ENCODE measurements around the gene RDH5. TPM values are rescaled to one million over a fixed set of nuclear protein-coding genes. Genes with fewer than 3 reads are reported as not detected.

Gene RDH5
- polyA plus RNA-seq, 1 of the 3 experiments (the other 2 are of a cell fraction) = 5.2 TPM

DNA sequence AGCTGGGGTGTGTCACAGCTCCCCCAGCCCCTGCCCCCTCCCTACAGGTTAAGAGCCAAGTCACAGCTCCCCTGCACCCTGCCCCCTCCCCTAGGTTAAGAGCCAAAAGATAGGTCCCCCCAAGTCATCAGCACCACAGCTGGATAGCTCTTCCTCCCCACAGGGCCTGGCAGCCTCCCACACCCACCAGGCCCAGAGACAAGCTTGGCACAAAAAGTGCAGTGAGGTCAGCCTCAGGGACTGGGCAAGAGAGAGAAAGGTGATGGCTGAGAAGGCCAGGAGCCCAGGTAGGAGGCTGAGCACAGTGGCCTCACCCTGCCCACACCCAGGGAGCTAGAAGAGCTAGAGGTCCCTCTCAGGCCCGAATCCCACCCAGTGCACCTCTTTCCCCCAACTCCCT lies 21.2 kb upstream of the RDH5 start:
- TF ChIP-seq EZH2phosphoT487 (IDR thresholded peaks at IDR 0.05; ENCODE audit: borderline replicate concordance, low read depth) (no peak), TAF1 (IDR thresholded peaks at IDR 0.05; ENCODE audit: borderline replicate concordance, low read depth, low read length) (no peak), FOXJ3 (CRISPR knock-in tag; IDR thresholded peaks at IDR 0.05) (no peak)
- Histone ChIP-seq H3K4me1 (ENCODE audit: control insufficient read depth in 1 of 2, insufficient read depth in 2 of 2, low read depth in 1 of 2, low read length in 1 of 2) (peaks cover 0 to 3% of the 10 kb centered on the region in 2 experiments; a peak in 1 of 4 replicates), H2AFZ (ENCODE audit: low read depth) (no peak overlapping the region), H3K9ac (no peak overlapping the region), H3K27ac (ENCODE audit: low read depth in 2 of 2, low read length in 1 of 2) (no peak overlapping the region), H3K9me3 (no peaks in the 10 kb centered on the region), H3K4me3 (ENCODE audit: low read depth in 2 of 2, low read length in 1 of 2) (no peak overlapping the region), H4K20me1 (ENCODE audit: insufficient read depth) (no peaks in the 10 kb centered on the region), H3K27me3 (ENCODE audit: insufficient read depth) (no peaks in the 10 kb centered on the region), H3K36me3 (replicated peaks in 1 of 2; ENCODE audit: control insufficient read depth in 1 of 2, insufficient read depth in 2 of 2, low read length in 1 of 2) (no peaks in the 10 kb centered on the region), H3K79me2 (ENCODE audit: insufficient read depth) (no peaks in the 10 kb centered on the region), H3F3A (replicated peaks; ENCODE audit: insufficient read depth) (no peaks in the 10 kb centered on the region), H3K9me2 (no peaks in the 10 kb centered on the region), H3K4me2 (no peak overlapping the region)
- no peak for DNase-seq
- ChIA-PET POLR2A (no interaction called here), CTCF (interaction anchor here (1.2 to 2.0 kb wide), 2 partner anchors 10 to 52 kb away, joined by 3 to 5 read pairs; no protein-coding TSS in a partner anchor)
- WGBS (ENCODE audit: low lambda C conversion rate) = 20% methylated on average over 1 of the region's 1 CpG

DNA sequence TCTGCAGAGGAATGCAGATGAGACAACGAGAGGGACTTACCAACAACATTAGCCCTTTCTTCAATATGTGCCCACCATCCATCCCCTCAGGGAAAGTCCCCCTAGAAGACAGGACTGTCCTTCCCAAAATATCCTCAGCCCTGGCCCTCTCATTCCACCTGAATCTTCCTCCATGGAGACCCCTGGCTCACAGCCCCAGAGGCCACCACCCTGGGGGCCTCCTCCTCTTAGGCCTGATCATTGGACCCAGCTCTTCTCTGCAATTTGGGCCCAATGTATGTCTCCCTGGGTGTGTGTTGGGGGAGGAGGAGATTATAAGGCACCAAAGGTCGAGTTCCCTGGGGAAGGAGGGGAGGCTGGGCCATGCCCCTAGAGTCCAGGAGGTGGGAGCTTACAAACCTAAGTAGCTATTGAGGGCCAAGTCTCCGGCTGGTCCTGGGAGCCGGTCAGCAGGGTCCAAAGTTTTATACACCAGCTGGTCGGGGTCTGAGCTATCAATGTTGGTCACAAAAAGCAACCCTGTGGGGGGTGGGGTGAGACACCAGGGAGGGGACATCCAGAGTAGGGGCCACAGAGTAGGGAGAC lies 20.6 kb upstream of the RDH5 start:
- Histone ChIP-seq H3K27me3 (ENCODE audit: insufficient read depth) (no peaks in the 10 kb centered on the region), H3K4me1 (ENCODE audit: control insufficient read depth in 1 of 2, insufficient read depth in 2 of 2, low read depth in 1 of 2, low read length in 1 of 2) (peaks cover 0 to 3% of the 10 kb centered on the region in 2 experiments; a peak in 1 of 4 replicates), H3K27ac (ENCODE audit: low read depth in 2 of 2, low read length in 1 of 2) (no peak overlapping the region), H3F3A (replicated peaks; ENCODE audit: insufficient read depth) (no peaks in the 10 kb centered on the region), H3K9me2 (no peaks in the 10 kb centered on the region), H3K9me3 (no peaks in the 10 kb centered on the region), H2AFZ (ENCODE audit: low read depth) (no peak overlapping the region), H3K4me3 (ENCODE audit: low read depth in 2 of 2, low read length in 1 of 2) (no peak overlapping the region), H3K79me2 (ENCODE audit: insufficient read depth) (no peaks in the 10 kb centered on the region), H4K20me1 (ENCODE audit: insufficient read depth) (no peaks in the 10 kb centered on the region), H3K36me3 (replicated peaks in 1 of 2; ENCODE audit: control insufficient read depth in 1 of 2, insufficient read depth in 2 of 2, low read length in 1 of 2) (no peaks in the 10 kb centered on the region), H3K4me2 (no peak overlapping the region), H3K9ac (no peak overlapping the region)
- no peak for TF ChIP-seq SIN3A (IDR thresholded peaks at IDR 0.05; ENCODE audit: borderline replicate concordance, low read depth, low read length)
- ChIA-PET CTCF (interaction anchor here (0.9 to 2.0 kb wide), 3 partner anchors 11 to 53 kb away, joined by 3 to 5 read pairs (median 3); a partner anchor contains a TSS), POLR2A (interaction anchor here (1.0 kb wide), 1 partner anchor 16 kb away, joined by 3 read pairs; the partner anchor contains the start of gene BLOC1S1)
- WGBS (ENCODE audit: low lambda C conversion rate) = 65% methylated on average over 4 of the region's 5 CpGs
- no peak for DNase-seq

DNA sequence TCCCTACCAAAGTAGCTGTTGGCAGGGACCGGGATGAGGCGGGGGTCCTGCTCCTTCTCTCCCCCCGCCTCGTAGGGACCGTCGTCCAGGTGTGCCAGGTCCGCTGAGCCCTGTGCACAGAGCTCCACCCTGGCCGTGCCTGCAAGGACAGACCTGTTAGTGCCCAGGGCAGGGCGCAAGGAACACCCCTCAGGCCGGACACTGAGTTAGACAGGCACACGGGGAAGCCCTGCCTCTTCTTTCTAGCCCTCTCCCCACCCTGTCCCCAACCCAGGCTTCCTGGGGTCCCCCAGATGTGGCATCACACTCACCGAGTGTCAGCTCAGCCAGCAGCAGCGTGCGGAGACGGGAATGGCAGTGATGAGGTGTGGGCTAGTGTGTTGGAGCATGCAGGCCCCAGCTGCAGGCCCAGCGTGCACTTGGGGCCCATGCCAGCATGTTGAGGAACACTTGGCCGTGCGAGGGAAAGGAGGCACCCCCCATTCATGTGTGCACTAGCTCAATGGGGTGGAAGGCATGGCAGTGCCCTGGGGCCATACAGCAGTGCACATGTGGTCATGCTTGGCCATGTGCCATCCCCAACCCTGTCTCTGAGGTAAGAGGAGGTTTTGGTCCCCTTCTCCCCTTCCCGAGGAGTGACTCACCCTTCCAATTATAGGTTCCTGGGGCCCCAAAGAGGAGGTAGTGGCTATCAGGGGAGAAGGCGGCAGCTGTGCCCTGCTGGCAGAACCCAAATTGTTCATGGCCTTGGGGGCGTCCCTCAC lies 19.8 kb upstream of the RDH5 start:
- DNase-seq = peak; percentile 53
- no peaks in the 10 kb centered on the region for H3F3A ChIP-seq (replicated peaks; ENCODE audit: insufficient read depth)
- H3K79me2 ChIP-seq (ENCODE audit: insufficient read depth) = no peaks in the 10 kb centered on the region
- no peak overlapping the region for H3K4me3 ChIP-seq (ENCODE audit: low read depth in 2 of 2, low read length in 1 of 2)
- H3K4me1 ChIP-seq (ENCODE audit: control insufficient read depth in 1 of 2, insufficient read depth in 2 of 2, low read depth in 1 of 2, low read length in 1 of 2) = peaks cover 0 to 3% of the 10 kb centered on the region in 2 experiments; a peak in 1 of 4 replicates
- no peaks in the 10 kb centered on the region for H3K9me2 ChIP-seq
- no peak overlapping the region for H3K9ac ChIP-seq
- ChIA-PET POLR2A (interaction anchor here (1.0 kb wide), 1 partner anchor 15 kb away, joined by 3 read pairs; the partner anchor contains the start of gene BLOC1S1), CTCF (interaction anchor here (0.9 to 2.0 kb wide), 3 partner anchors 12 to 54 kb away, joined by 3 to 5 read pairs (median 3); a partner anchor contains a TSS)
- no peak overlapping the region for H2AFZ ChIP-seq (ENCODE audit: low read depth)
- no peak for TF ChIP-seq USF2 (IDR thresholded peaks at IDR 0.05; ENCODE audit: borderline replicate concordance, low read depth, low read length)
- H3K27me3 ChIP-seq (ENCODE audit: insufficient read depth) = no peaks in the 10 kb centered on the region
- H3K9me3 ChIP-seq = no peaks in the 10 kb centered on the region
- H4K20me1 ChIP-seq (ENCODE audit: insufficient read depth) = no peaks in the 10 kb centered on the region
- H3K36me3 ChIP-seq (replicated peaks in 1 of 2; ENCODE audit: control insufficient read depth in 1 of 2, insufficient read depth in 2 of 2, low read length in 1 of 2) = no peaks in the 10 kb centered on the region
- H3K4me2 ChIP-seq = no peak overlapping the region
- 67% methylated on average over 10 of the region's 21 CpGs for WGBS (ENCODE audit: low lambda C conversion rate)
- no peak overlapping the region for H3K27ac ChIP-seq (ENCODE audit: low read depth in 2 of 2, low read length in 1 of 2)
